ENCODE measurements around the gene USH1G. TPM values are rescaled to one million over a fixed set of nuclear protein-coding genes. Genes with fewer than 3 reads are reported as not detected.
A peak's percentile ranks its signal among the peaks of the same experiment; 100 is the strongest.
"Not testable (repeated sequence)": the region's sequence is repeated elsewhere in the genome, so short reads cannot be mapped to it uniquely, and the experiment has no call there.

USH1G gene
- total RNA-seq, 1 donor from 2014 or later = not detected

DNA sequence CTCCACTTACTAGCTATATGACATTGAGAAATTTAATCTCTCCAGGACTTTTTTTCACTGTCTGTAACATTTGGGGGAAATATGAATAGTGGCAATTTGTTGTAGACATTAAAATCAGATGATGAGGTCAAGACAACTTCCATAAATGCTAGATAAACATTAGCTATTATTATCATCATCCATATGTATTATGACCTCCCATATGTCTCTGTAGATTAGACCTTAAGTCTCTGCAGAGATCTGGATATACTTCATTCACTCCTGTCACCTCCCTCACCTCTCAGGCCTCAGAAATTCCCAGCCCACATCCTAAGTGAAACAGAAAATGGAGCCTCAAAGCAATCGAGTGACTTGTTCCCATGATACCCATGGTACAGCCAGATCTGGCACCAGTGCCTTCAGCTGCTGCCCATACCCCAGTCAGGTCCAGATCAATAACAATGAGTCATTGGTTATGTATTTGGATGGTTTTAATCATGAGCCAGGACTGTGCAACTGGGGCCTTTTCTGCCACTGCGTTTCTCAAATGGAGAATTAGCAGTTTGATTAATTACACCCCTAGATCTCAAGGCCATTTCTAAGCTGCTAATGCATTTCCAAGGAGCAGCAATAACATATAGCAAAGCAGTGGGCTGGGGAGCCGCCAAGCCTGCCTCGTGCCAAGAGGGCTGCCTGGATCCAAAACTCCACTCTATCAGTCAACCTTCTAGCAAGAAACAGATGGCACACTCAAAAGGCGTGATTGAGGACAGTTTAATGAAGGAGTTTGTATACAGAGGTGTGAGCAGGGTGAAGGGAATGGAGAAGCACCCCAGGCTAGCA lies 47.7 kb downstream of the USH1G start:
- DNase-seq (ENCODE audit: low read depth) = no peak

DNA sequence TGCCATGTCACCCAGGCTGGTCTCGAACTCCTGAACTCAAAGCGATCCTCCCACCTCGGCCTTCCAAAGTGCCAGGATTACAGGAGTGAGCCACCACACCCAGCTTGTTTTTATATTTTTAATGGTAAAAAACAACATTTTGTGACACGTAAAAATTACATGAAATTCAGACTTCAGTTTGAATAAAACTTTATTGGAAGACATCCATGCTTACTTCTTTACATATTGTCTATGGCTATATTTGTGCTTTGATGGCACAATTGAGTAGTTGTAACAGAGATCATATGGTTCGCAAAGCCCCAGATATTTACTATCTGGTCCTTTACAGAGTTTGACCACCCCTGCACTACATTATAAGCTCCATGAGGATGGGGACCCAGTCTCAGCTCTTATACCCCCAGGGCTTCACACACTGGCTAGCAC lies 48.4 kb downstream of the USH1G start:
- DNase-seq (ENCODE audit: low read depth) = no peak

DNA sequence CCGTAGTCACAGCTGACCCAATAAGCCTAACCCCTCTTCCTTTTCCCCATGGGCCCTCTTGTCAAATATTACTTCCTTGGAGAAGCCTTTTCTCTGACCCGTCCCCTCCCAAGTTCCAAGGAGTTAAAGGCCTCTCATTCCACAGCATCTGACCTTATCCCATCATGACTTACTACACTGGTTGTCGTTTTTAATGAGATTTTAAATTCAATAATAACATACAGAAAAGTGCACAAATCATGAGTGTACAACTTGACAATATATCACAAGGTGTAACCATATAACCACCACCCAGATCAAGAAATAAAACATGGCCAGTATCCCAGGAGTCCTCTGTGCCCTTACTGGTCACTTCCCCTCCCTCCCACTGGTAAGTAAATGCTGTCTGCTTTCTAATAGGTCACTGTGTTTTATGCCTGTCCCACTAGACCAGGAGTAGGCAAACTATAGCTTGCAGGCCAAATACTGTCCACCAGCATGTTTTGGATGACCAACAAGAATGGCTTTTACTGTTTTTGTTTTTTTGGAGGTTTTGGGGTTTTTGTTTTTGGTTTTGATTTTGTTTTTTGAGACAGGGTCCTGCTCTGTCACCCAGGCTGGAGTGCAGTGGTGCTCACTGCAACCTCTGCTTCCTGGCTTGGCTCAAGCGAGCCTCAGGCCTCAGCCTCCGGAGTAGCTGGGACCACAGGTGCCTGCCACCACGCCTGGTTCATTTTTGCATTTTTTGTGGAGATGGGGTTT lies 49.0 kb downstream of the USH1G start:
- peak; percentile 13 for DNase-seq (ENCODE audit: low read depth)

DNA sequence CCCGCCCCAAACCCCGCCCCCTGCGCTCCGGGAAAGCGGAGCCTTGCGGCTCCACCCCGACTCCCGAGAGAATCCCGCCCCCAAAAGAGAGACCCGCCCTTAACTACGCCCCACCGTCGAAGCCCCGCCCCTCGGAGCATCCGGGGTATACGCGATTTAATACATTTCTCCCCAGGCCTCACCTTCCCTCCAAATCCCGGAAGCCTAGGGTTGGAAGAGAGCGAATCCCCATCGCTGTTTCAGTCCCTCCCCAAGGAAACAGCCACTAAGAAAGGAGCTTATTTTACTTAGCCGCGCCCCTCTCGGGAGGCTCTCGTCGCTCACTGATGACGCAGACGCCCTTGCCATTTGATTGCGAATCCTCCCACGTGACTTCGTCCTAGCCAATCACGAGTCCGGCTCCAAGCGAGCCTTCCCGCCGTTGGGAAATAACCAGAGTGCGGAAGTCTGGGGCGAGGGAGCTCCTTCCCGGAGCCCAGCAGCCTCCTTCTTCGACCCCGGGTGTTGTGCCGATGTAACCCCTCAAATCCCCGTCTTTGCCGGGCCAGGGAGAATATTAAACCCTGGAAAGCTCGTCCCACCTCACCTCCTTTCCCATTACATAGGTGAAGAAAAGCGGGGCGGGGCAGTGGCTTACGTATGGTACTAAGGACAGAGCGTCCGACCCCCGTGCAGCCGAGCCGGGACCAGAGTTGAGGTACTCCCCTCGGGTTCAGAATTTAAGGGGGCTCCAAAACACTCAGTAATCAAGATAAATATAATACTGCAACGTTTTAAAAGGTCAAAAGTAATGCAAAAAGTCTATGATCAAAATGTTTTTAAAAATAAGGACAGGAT lies 49.8 kb downstream of the USH1G start:
- DNase-seq (ENCODE audit: low read depth) = peak; percentile 99

- DNase-seq (ENCODE audit: low read depth) = no peak
These were observed 50.6 kb downstream of the USH1G start, which contains the start of gene FDXR for GRCh38 chr17:74872313-74873036. FDXR (minus strand) TSS chr17:74872994; CDS start chr17:74872944, 50 bp downstream.

DNA sequence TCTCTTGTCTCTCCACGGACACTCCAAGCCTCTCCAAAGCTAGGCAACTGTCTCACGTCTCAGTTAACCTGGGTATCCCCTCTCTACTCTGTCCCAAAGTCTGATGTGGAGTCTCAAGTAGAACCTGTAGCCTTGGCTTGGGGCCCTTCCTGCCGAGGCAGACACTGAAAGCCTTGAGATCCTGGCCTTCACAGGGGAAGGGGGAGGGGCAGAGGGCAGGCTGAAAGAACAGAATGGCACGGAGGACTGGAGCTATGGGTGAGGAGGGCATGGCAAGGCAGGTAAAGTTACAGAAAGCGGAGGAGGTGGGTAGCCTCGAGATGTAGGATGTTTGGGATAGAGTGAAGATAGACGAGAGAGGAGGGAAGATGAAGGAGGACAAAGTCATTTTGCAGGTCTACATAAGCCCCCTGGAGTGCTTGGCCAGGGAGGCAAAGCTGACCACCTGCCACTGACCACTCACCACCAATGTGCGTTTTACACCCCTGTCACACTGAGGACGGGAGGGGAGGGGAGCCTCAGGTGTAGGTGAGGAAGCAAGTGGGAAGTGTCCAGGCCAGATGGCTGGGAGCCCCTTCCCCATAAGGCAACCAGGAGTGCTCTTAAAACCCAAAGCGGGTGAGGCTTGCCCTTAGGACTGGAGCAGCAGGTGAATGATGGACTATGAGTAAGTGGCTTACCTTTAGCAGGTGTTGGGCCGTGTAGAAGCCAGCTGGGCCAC lies 51.5 kb downstream of the USH1G start:
- no peak for DNase-seq (ENCODE audit: low read depth)

DNA sequence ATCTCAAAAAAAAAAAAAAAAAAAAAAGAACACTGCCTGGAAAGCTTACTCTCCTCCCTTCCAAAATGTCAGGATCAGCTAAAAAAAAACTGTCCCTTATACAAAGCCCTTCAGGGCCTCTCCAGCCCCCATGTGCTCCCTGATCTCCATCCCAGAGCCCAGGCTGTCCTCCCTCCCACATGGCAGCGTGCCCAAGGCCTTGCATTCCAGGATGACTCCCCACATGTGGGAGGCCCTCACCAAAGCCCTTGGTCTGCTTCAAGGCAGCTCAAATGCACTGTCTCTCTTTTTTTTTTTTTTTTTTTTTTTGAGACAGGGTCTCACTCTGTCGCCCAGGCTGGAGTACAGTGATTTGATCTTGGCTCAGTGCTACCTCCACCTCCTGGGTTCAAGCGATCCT lies 52.5 kb downstream of the USH1G start:
- no peak for DNase-seq (ENCODE audit: low read depth)

DNA sequence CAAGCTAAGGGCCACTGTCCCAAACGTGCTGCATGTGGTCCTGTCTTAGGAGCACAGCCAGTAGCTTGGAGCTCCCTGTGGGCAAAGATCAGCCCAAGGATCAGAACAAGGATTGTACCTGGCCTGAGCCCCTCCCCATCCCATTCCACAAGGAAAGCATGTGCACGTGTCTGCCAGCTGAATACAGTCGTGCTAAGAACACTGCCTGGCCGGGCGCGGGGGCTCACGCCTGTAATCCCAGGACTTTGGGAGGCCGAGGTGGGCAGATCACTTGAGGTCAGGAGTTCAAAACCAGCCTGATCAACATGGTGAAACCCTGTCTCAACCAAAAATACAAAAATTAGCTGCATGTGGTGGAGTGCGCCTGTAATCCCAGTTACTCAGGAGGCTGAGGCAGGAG lies 53.0 kb downstream of the USH1G start:
- DNase-seq (ENCODE audit: low read depth) = not testable (repeated sequence)

GRCh38 chr17:74868908-74869255 lies 54.2 kb downstream of the USH1G start:
- DNase-seq (ENCODE audit: low read depth) = no peak

GRCh38 chr17:74868251-74868907 lies 54.7 kb downstream of the USH1G start:
- no peak for DNase-seq (ENCODE audit: low read depth)

- no peak for DNase-seq (ENCODE audit: low read depth)
These were observed 56.7 kb downstream of the USH1G start for GRCh38 chr17:74866198-74866835.

Other genes with a start within 250 kb of the USH1G start
- gene CD300LF, start 210.3 kb downstream of the USH1G start, total RNA-seq = not detected in 2 replicates
- gene RAB37, start 186.0 kb downstream of the USH1G start, total RNA-seq = 0.20 and 0.52 TPM in 2 replicates
- 28.6 and 61.1 TPM in 2 replicates for gene NHERF1, start 174.6 kb downstream of the USH1G start, total RNA-seq
- gene NAT9, start 146.9 kb downstream of the USH1G start, total RNA-seq = 29.2 and 29.3 TPM in 2 replicates
- 0.10 TPM in 1 of 2 replicates, not detected in the other for gene GRIN2C, start 63.4 kb downstream of the USH1G start, total RNA-seq
- gene FDXR, start 50.3 kb downstream of the USH1G start, total RNA-seq = 30.6 and 31.3 TPM in 2 replicates
- not detected in 2 replicates for gene FADS6, start 29.6 kb downstream of the USH1G start, total RNA-seq
- gene OTOP2, start 1.0 kb upstream of the USH1G start, total RNA-seq = not detected in 2 replicates
- not detected in 2 replicates for gene OTOP3, start 12.6 kb upstream of the USH1G start, total RNA-seq
- gene HID1, start 49.5 kb upstream of the USH1G start, total RNA-seq = 3.9 and 6.9 TPM in 2 replicates
- gene CDR2L, start 64.4 kb upstream of the USH1G start, total RNA-seq = 36.8 and 69.2 TPM in 2 replicates
- gene MRPL58, start 89.4 kb upstream of the USH1G start, total RNA-seq = 19.9 and 40.8 TPM in 2 replicates
- 266 and 415 TPM in 2 replicates for gene ATP5PD, start 123.7 kb upstream of the USH1G start, total RNA-seq
- 13.4 and 29.6 TPM in 2 replicates for gene KCTD2, start 124.0 kb upstream of the USH1G start, total RNA-seq
- gene SLC16A5, start 164.7 kb upstream of the USH1G start, total RNA-seq = 35.6 and 165 TPM in 2 replicates
- 1.2 and 14.2 TPM in 2 replicates for gene ARMC7, start 186.7 kb upstream of the USH1G start, total RNA-seq
- 22.9 and 77.3 TPM in 2 replicates for gene NT5C, start 208.5 kb upstream of the USH1G start, total RNA-seq
- gene JPT1, start 231.3 kb upstream of the USH1G start, total RNA-seq = 171 and 366 TPM in 2 replicates